Neural cell (in vitro differentiated cells): ENCODE results near the gene AGPAT1. TPM values are rescaled to one million over a fixed set of nuclear protein-coding genes. Genes with fewer than 3 reads are reported as not detected.

ENCODE experiments used
- H2AFZ ChIP-seq: fragments of 200-600, 300-800 bp; sonication (generic), shearing (Covaris generic); 2 replicates; pipeline ENCODE4 v1.6.0; 2014; ENCODE audit warnings: low read depth, mild to moderate bottlenecking, antibody characterized with exemption, low read length, moderate library complexity
- H3F3A ChIP-seq: fragments of 200-600 bp; shearing (Covaris generic); 2 replicates; pipeline ENCODE4 v1.6.1; 2016; ENCODE audit warnings: mild to moderate bottlenecking, moderate library complexity, mixed read lengths, antibody characterized with exemption, low read length; ENCODE audit not compliant: insufficient read depth, poor library complexity, severe bottlenecking
- H3K27ac ChIP-seq: fragments of 200-600, 300-800 bp; sonication (generic), shearing (Covaris generic); 2 replicates; pipeline ENCODE4 v1.5.1; 2014; ENCODE audit warnings: mild to moderate bottlenecking, low read length, moderate library complexity
- H3K27me3 ChIP-seq: fragments of 300-800, 200-600 bp; sonication (generic), shearing (Covaris generic); 2 replicates; pipeline ENCODE4 v1.6.0; 2014; ENCODE audit warnings: mild to moderate bottlenecking, low read depth, low read length, moderate library complexity; ENCODE audit not compliant: insufficient read depth
- H3K36me3 ChIP-seq: fragments of 300-800, 200-600 bp; sonication (generic), shearing (Covaris generic); 2 replicates; pipeline ENCODE4 v1.5.1; 2014; ENCODE audit warnings: mild to moderate bottlenecking, antibody characterized with exemption, low read length, moderate library complexity; ENCODE audit not compliant: insufficient read depth
- H3K4me2 ChIP-seq: fragments of 300-800, 200-600 bp; sonication (generic), shearing (Covaris generic); 2 replicates; pipeline ENCODE4 v1.6.0; 2014; ENCODE audit warnings: mild to moderate bottlenecking, low read length
- H3K4me3 ChIP-seq: fragments of 300-800, 200-600 bp; sonication (generic), shearing (Covaris generic); 2 replicates; pipeline ENCODE4 v1.5.1; 2014; ENCODE audit warnings: mild to moderate bottlenecking, low read length, moderate library complexity
- H3K79me2 ChIP-seq: fragments of 200-600 bp; shearing (Covaris generic); replicated peaks from 2 replicates; pipeline ENCODE4 v1.6.0; 2014; ENCODE audit warnings: mild to moderate bottlenecking, low read length, moderate library complexity; ENCODE audit not compliant: insufficient read depth
- H3K9ac ChIP-seq: fragments of 300-800, 200-600 bp; sonication (generic), shearing (Covaris generic); 2 replicates; pipeline ENCODE4 v1.6.1; 2016; ENCODE audit warnings: mild to moderate bottlenecking, low read length, mixed read lengths
- H3K9me2 ChIP-seq: fragments of 200-600 bp; shearing (Covaris generic); 2 replicates; pipeline ENCODE4 v1.6.1; 2016; ENCODE audit warnings: mild to moderate bottlenecking, low read length, mixed read lengths; ENCODE audit not compliant: insufficient read depth
- H3K9me3 ChIP-seq: fragments of 200-600, 300-800 bp; sonication (generic), shearing (Covaris generic); 2 replicates; pipeline ENCODE4 v1.6.1; 2016; ENCODE audit warnings: mild to moderate bottlenecking, mixed run types, low read length, moderate library complexity, mixed read lengths
- H4K20me1 ChIP-seq: fragments of 200-600 bp; shearing (Covaris generic); 2 replicates; pipeline ENCODE4 v1.6.1; 2016; ENCODE audit warnings: mild to moderate bottlenecking, mixed run types; ENCODE audit not compliant: insufficient read depth
- CTCF ChIP-seq: fragments of 450-650 bp; IDR thresholded peaks from 2 replicates; pipeline ENCODE4 v1.5.1; 2014; ENCODE audit warnings: antibody characterized with exemption, mild to moderate bottlenecking, moderate library complexity; ENCODE audit not compliant: poor library complexity, severe bottlenecking
- EP300 ChIP-seq: fragments of 450-650 bp; conservative IDR thresholded peaks from 2 replicates; pipeline ENCODE4 v1.6.1; 2014; ENCODE audit warnings: antibody characterized with exemption, mild to moderate bottlenecking, moderate library complexity; ENCODE audit not compliant: poor library complexity, severe bottlenecking
- EZH2 ChIP-seq: fragments of 200-600, 300-800 bp; shearing (Covaris generic), sonication (generic); IDR thresholded peaks from 2 replicates; pipeline ENCODE4 v1.6.1; 2014; ENCODE audit warnings: antibody characterized with exemption, low read length, borderline replicate concordance, mild to moderate bottlenecking; ENCODE audit not compliant: insufficient read depth, poor library complexity, severe bottlenecking
- MXI1 ChIP-seq: fragments of 450-650 bp; conservative IDR thresholded peaks from 2 replicates; pipeline ENCODE4 v1.6.1; 2014; ENCODE audit warnings: antibody characterized with exemption, mild to moderate bottlenecking; ENCODE audit not compliant: poor library complexity, severe bottlenecking
- POLR2AphosphoS5 ChIP-seq: IDR thresholded peaks from 2 replicates; pipeline ENCODE4 v1.6.1; 2012
- RAD21 ChIP-seq: fragments of 450-650 bp; conservative IDR thresholded peaks from 2 replicates; pipeline ENCODE4 v1.6.1; 2014; ENCODE audit warnings: antibody characterized with exemption, mild to moderate bottlenecking, moderate library complexity
- SMC3 ChIP-seq: fragments of 450-650 bp; conservative IDR thresholded peaks from 2 replicates; pipeline ENCODE4 v1.6.1; 2014; ENCODE audit warnings: antibody characterized with exemption, mild to moderate bottlenecking, moderate library complexity; ENCODE audit not compliant: poor library complexity
- TAF1 ChIP-seq: IDR thresholded peaks from 2 replicates; pipeline ENCODE4 v1.6.1; 2012; ENCODE audit warnings: low read depth
- polyA plus RNA-seq: library from polyadenylated mRNA; depleted of rRNA; stranded (reverse); fragments of >200 nt; gene quantifications from 2 replicates; pipeline ENCODE4 v1.2.3, GENCODE V29; 2014
- TF ChIP-seq, protein P1 (sequence below): IDR thresholded peaks from 2 replicates; pipeline ENCODE4 v1.6.1; 2012; ENCODE audit warnings: borderline replicate concordance

Gene AGPAT1
- polyA plus RNA-seq, 1 donor from 2014 or later, result 24.7 TPM

GRCh38 chr6:32167154-32167760, 8.6 kb downstream of the AGPAT1 start:
- no peak overlapping the region for H3K4me2 ChIP-seq
- H3K9me3 ChIP-seq, result no peaks in the 10 kb centered on the region
- TF ChIP-seq CTCF, result no peak
- no peak for TF ChIP-seq POLR2AphosphoS5
- no peak for TF ChIP-seq MXI1
- TF ChIP-seq RAD21, result no peak
- TF ChIP-seq, protein P1, sequence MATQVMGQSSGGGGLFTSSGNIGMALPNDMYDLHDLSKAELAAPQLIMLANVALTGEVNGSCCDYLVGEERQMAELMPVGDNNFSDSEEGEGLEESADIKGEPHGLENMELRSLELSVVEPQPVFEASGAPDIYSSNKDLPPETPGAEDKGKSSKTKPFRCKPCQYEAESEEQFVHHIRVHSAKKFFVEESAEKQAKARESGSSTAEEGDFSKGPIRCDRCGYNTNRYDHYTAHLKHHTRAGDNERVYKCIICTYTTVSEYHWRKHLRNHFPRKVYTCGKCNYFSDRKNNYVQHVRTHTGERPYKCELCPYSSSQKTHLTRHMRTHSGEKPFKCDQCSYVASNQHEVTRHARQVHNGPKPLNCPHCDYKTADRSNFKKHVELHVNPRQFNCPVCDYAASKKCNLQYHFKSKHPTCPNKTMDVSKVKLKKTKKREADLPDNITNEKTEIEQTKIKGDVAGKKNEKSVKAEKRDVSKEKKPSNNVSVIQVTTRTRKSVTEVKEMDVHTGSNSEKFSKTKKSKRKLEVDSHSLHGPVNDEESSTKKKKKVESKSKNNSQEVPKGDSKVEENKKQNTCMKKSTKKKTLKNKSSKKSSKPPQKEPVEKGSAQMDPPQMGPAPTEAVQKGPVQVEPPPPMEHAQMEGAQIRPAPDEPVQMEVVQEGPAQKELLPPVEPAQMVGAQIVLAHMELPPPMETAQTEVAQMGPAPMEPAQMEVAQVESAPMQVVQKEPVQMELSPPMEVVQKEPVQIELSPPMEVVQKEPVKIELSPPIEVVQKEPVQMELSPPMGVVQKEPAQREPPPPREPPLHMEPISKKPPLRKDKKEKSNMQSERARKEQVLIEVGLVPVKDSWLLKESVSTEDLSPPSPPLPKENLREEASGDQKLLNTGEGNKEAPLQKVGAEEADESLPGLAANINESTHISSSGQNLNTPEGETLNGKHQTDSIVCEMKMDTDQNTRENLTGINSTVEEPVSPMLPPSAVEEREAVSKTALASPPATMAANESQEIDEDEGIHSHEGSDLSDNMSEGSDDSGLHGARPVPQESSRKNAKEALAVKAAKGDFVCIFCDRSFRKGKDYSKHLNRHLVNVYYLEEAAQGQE, result no peak
- TF ChIP-seq SMC3, result no peak
- no peak for TF ChIP-seq EP300
- TF ChIP-seq EZH2, result no peak
- TF ChIP-seq TAF1, result no peak
- no peak overlapping the region for H3K4me3 ChIP-seq
- H3K9ac ChIP-seq, result no peak overlapping the region
- H3K36me3 ChIP-seq, result no peaks in the 10 kb centered on the region
- no peaks in the 10 kb centered on the region for H3F3A ChIP-seq
- H3K27ac ChIP-seq, result no peak overlapping the region
- H3K79me2 ChIP-seq, result peaks cover under 1% of the 10 kb centered on the region
- no peaks in the 10 kb centered on the region for H4K20me1 ChIP-seq
- no peaks in the 10 kb centered on the region for H3K9me2 ChIP-seq
- H2AFZ ChIP-seq, result no peak overlapping the region
- no peaks in the 10 kb centered on the region for H3K27me3 ChIP-seq

DNA sequence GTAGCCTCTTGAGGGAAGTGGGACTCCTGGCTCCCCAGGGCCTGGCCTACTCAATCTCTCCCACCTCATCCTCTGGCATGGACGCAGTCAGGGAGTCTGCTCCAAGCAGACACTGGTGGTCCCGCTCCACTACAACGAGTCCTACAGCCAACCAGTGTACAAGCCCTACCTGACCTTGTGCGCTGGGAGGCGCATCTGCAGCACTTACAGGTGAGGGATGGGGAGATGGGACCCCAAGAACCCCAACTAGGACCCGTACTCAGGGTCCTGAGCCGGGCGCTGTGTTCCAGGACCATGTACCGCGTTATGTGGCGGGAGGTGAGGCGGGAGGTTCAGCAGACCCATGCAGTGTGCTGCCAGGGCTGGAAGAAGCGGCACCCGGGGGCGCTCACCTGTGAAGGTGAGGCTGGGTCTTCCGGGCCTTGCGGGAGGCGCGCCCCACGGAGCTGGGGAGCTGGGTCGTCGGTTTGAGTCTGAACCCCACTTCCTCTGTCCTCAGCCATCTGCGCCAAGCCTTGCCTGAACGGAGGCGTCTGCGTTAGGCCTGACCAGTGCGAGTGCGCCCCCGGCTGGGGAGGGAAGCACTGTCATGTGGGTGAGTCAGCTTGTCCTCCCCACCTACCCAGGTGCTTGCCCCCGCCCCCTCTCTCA, 9.3 kb downstream of the AGPAT1 start:
- H3K9me3 ChIP-seq, result no peaks in the 10 kb centered on the region
- H3K9ac ChIP-seq, result no peak overlapping the region
- no peaks in the 10 kb centered on the region for H3K27me3 ChIP-seq
- H3K4me2 ChIP-seq, result no peak overlapping the region
- no peaks in the 10 kb centered on the region for H3F3A ChIP-seq
- H3K27ac ChIP-seq, result no peak overlapping the region
- no peaks in the 10 kb centered on the region for H3K36me3 ChIP-seq
- TF ChIP-seq POLR2AphosphoS5 (no peak), EP300 (no peak), CTCF (no peak), EZH2 (no peak), MXI1 (no peak), RAD21 (no peak)
- TF ChIP-seq, protein P1, result no peak
- no peak overlapping the region for H2AFZ ChIP-seq
- no peaks in the 10 kb centered on the region for H4K20me1 ChIP-seq
- no peak overlapping the region for H3K4me3 ChIP-seq
- H3K79me2 ChIP-seq, result no peaks in the 10 kb centered on the region
- no peaks in the 10 kb centered on the region for H3K9me2 ChIP-seq
